Suprapubic skin (tissue), 4 donors: ENCODE measurements around the gene AGPS. TPM values are rescaled to one million over a fixed set of nuclear protein-coding genes. Genes with fewer than 3 reads are reported as not detected.

ENCODE experiments used
- DNase-seq, 2 donors: peaks; one replicate each; pipeline ENCODE4 v3.0.0-alpha.2; 2019; ENCODE audit warnings: low spot score in 2 of 2
- H3K27ac ChIP-seq: fragments of 200-600 bp; sonication (generic); one replicate; pipeline ENCODE4 v1.5.1; 2019
- H3K27me3 ChIP-seq: fragments of 200-600 bp; sonication (generic); one replicate; pipeline ENCODE4 v1.5.1; 2019
- H3K36me3 ChIP-seq: fragments of 200-600 bp; sonication (generic); one replicate; pipeline ENCODE4 v1.5.1; 2019
- H3K4me1 ChIP-seq: fragments of 200-600 bp; sonication (generic); one replicate; pipeline ENCODE4 v1.5.1; 2019
- H3K4me3 ChIP-seq: fragments of 200-600 bp; sonication (generic); one replicate; pipeline ENCODE4 v1.5.1; 2019; ENCODE audit warnings: mild to moderate bottlenecking
- H3K9me3 ChIP-seq: fragments of 200-600 bp; sonication (generic); one replicate; pipeline ENCODE4 v1.5.1; 2019
- CTCF ChIP-seq, 2 donors: fragments of 200-600 bp in 1 of 2; fragments of 450-650 bp in 1 of 2; sonication (generic) in 1 of 2; IDR thresholded peaks; one replicate each; pipeline ENCODE4 v1.5.1; 2016 to 2019; ENCODE audit warnings: antibody characterized with exemption in 2 of 2, mild to moderate bottlenecking in 1 of 2, moderate library complexity in 1 of 2
- EP300 ChIP-seq: sonication (generic); formaldehyde crosslinking; IDR thresholded peaks from one replicate; pipeline ENCODE4 v1.6.1; 2017; ENCODE audit warnings: antibody characterized with exemption
- POLR2A ChIP-seq, 2 donors: fragments of 450-650 bp; IDR thresholded peaks; one replicate each; pipeline ENCODE4 v1.6.1; 2017; ENCODE audit warnings: antibody characterized with exemption in 2 of 2, mild to moderate bottlenecking in 2 of 2, moderate library complexity in 2 of 2
- POLR2AphosphoS5 ChIP-seq, 3 donors: sonication (generic); formaldehyde crosslinking; IDR thresholded peaks; one replicate each; pipeline ENCODE4 v1.6.1; 2017; ENCODE audit warnings: antibody characterized with exemption in 3 of 3
- WGBS: methylation state at CpG from one replicate; pipeline ENCODE4 v1.1.5; 2018; 5-methylcytosine and 5-hydroxymethylcytosine counted together
- total RNA-seq, 4 donors: library from RNA; depleted of rRNA; stranded (reverse); fragments of >200 nt; gene quantifications; one replicate each; pipeline ENCODE4 v1.1.0, GENCODE V29; 2016

AGPS gene
- total RNA-seq, 4 donors from 2014 or later, result 10.9 to 19.4 (median 13.9) TPM

DNA sequence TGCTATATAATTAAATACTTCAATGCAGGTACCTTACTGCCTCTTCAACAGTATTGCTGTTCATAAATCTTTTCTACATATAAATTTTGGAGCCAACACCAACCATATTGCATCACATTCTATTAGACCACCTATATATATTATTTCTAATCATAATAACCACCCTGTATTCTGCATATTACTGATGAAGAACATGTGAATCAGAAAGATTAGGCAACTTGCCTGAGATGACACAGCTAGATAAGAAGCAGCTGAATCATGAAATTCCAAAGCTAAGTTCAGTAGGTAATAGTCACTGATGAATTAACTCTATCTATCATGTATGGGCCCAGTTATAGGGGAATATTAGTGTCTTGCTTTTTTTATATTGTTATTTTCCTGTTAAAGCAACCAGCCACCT lies 161.8 kb downstream of the AGPS start:
- Histone ChIP-seq H3K36me3 (no peaks in the 10 kb centered on the region), H3K27me3 (no peaks in the 10 kb centered on the region), H3K27ac (no peak overlapping the region), H3K4me1 (peaks cover 13% of the 10 kb centered on the region), H3K4me3 (no peak overlapping the region), H3K9me3 (no peaks in the 10 kb centered on the region)
- TF ChIP-seq POLR2A (IDR thresholded peaks at IDR 0.05), result no peak
- TF ChIP-seq EP300, result no peak
- TF ChIP-seq CTCF (IDR thresholded peaks at IDR 0.05), result no peak
- no peak for TF ChIP-seq POLR2AphosphoS5 (IDR thresholded peaks at IDR 0.05)
- no peak for DNase-seq

DNA sequence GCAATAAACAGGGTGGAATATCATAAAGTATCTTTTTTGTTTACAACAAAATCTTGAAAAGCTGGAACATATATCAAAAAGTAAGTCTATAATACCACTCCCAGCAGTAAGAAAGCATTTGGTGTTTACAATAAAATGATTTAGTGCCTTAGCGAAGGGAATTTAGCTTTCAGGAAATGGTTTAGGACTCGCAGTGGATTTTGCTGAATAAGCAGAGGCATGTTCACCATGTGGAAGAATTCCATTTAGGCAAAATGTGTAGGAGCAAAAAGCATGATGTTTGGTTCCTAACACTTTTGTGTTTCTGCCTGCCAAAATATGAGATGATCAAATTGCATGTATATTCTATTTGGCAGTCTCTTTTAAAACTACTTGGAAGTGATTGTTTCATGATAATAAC lies 163.6 kb downstream of the AGPS start:
- no peaks in the 10 kb centered on the region for H3K36me3 ChIP-seq
- WGBS, result 46% methylated on average over 2 of the region's 2 CpGs
- TF ChIP-seq POLR2A (IDR thresholded peaks at IDR 0.05), result no peak
- no peak for TF ChIP-seq POLR2AphosphoS5 (IDR thresholded peaks at IDR 0.05)
- no peak for TF ChIP-seq EP300
- no peak for TF ChIP-seq CTCF (IDR thresholded peaks at IDR 0.05)
- H3K4me3 ChIP-seq, result no peak overlapping the region
- no peak overlapping the region for H3K27ac ChIP-seq
- no peak for DNase-seq
- no peaks in the 10 kb centered on the region for H3K27me3 ChIP-seq
- peaks cover 13% of the 10 kb centered on the region for H3K4me1 ChIP-seq
- H3K9me3 ChIP-seq, result no peaks in the 10 kb centered on the region

GRCh38 chr2:177557794-177558193 lies 165.2 kb downstream of the AGPS start:
- H3K4me3 ChIP-seq, result no peak overlapping the region
- peaks cover 9% of the 10 kb centered on the region for H3K4me1 ChIP-seq
- no peaks in the 10 kb centered on the region for H3K9me3 ChIP-seq
- H3K36me3 ChIP-seq, result no peaks in the 10 kb centered on the region
- H3K27ac ChIP-seq, result no peak overlapping the region
- 85% methylated on average over 1 of the region's 1 CpG for WGBS
- no peak for DNase-seq
- no peak for TF ChIP-seq EP300
- TF ChIP-seq CTCF (IDR thresholded peaks at IDR 0.05), result no peak
- TF ChIP-seq POLR2AphosphoS5 (IDR thresholded peaks at IDR 0.05), result no peak
- TF ChIP-seq POLR2A (IDR thresholded peaks at IDR 0.05), result no peak
- H3K27me3 ChIP-seq, result no peaks in the 10 kb centered on the region

DNA sequence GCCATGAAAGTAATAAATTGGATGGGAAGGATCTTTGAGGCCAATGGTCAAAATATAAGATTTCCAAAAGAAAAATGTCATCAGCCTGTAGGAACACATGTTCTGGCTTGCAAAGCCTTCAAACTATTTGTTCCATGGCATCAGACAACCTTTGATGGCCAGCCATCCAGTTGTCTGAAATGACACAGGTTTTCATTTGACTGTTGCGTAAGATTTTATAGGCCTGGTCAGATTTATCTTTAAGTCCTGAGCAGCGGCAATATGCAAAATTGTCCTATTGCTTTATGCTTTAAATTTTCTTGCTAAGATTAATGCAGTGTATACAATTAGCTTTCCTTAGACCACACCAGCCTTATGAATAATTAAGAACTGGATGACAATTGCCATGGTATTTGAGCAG lies 167.1 kb downstream of the AGPS start:
- Histone ChIP-seq H3K4me3 (no peak overlapping the region), H3K4me1 (no peaks in the 10 kb centered on the region), H3K27me3 (no peaks in the 10 kb centered on the region), H3K27ac (no peak overlapping the region), H3K9me3 (no peaks in the 10 kb centered on the region), H3K36me3 (no peaks in the 10 kb centered on the region)
- WGBS, result 97% methylated on average over 2 of the region's 2 CpGs
- no peak for TF ChIP-seq POLR2AphosphoS5 (IDR thresholded peaks at IDR 0.05)
- TF ChIP-seq CTCF (IDR thresholded peaks at IDR 0.05), result no peak
- TF ChIP-seq POLR2A (IDR thresholded peaks at IDR 0.05), result no peak
- no peak for TF ChIP-seq EP300
- no peak for DNase-seq

GRCh38 chr2:177568390-177568789 lies 175.8 kb downstream of the AGPS start:
- Histone ChIP-seq H3K27ac (no peak overlapping the region), H3K36me3 (no peaks in the 10 kb centered on the region), H3K27me3 (no peaks in the 10 kb centered on the region), H3K4me3 (no peak overlapping the region), H3K9me3 (no peaks in the 10 kb centered on the region), H3K4me1 (no peaks in the 10 kb centered on the region)
- 65% methylated on average over 1 of the region's 1 CpG for WGBS
- DNase-seq, result no peak
- no peak for TF ChIP-seq POLR2A (IDR thresholded peaks at IDR 0.05)
- no peak for TF ChIP-seq CTCF (IDR thresholded peaks at IDR 0.05)
- TF ChIP-seq POLR2AphosphoS5 (IDR thresholded peaks at IDR 0.05), result no peak
- no peak for TF ChIP-seq EP300
